Sciatic nerve (tissue), 1 donor: ENCODE results near the gene OVCH1. TPM values are rescaled to one million over a fixed set of nuclear protein-coding genes. Genes with fewer than 3 reads are reported as not detected.

Source experiments
- total RNA-seq: library from RNA; stranded (reverse); fragmentation: NEBNext Ultra II Directional; extraction: Animal tissue kit (Norgen Biotek cat#: 25700); gene quantifications from one replicate; pipeline ENCODE4 v1.2.1, GENCODE V29; 2021
- donor health status: DM: no; HTN: no; CAD: no.

OVCH1 gene
- total RNA-seq, 1 donor from 2014 or later: 4.9 TPM

Other genes with a start within 250 kb of the OVCH1 start
- gene ERGIC2, start 116.5 kb downstream of the OVCH1 start, total RNA-seq: 83.9 TPM